Body of pancreas (tissue), 4 donors: ENCODE measurements around the gene ARHGAP20. TPM values are rescaled to one million over a fixed set of nuclear protein-coding genes. Genes with fewer than 3 reads are reported as not detected.

Experiments used
- ATAC-seq: fragments of 150-250 bp; one replicate; pipeline ENCODE4 v1.9.1; 2016
- DNase-seq, 4 donors: peaks; one replicate each; pipeline ENCODE4 v3.0.0-alpha.2; 2019
- H3K27ac ChIP-seq, 4 donors: fragments of 200-600 bp; sonication (generic); 1 replicate in 3 of 4; 2 replicates in 1 of 4; pipeline versions ENCODE4 v1.5.1 to v1.6.1; 2016 to 2019; ENCODE audit warnings: mild to moderate bottlenecking in 1 of 4, mixed read lengths in 1 of 4, moderate library complexity in 1 of 4
- H3K27me3 ChIP-seq, 2 donors: fragments of 200-600 bp; sonication (generic); one replicate each; pipeline ENCODE4 v1.6.0; 2016; ENCODE audit warnings: mild to moderate bottlenecking in 1 of 2
- H3K36me3 ChIP-seq, 2 donors: fragments of 200-600 bp; sonication (generic); replicated peaks in 1 of 2; 2 replicates each; pipeline ENCODE4 v1.5.1; 2016; ENCODE audit warnings: low read depth in 2 of 2; ENCODE audit not compliant: insufficient read depth in 1 of 2
- H3K4me1 ChIP-seq: fragments of 200-600 bp; sonication (generic); one replicate; pipeline ENCODE4 v1.6.0; 2016
- H3K4me3 ChIP-seq, 2 donors: fragments of 200-600 bp; sonication (generic); 1 replicate in 1 of 2; 2 replicates in 1 of 2; pipeline ENCODE4 v1.5.1; 2016 to 2019
- H3K9me3 ChIP-seq, 3 donors: fragments of 200-600 bp; sonication (generic); 1 replicate in 2 of 3; 2 replicates in 1 of 3; pipeline ENCODE4 v1.5.1; 2016
- POLR2A ChIP-seq, 3 donors: fragments of 450-650 bp; IDR thresholded peaks; one replicate each; pipeline ENCODE4 v1.6.1; 2016; ENCODE audit warnings: antibody characterized with exemption in 3 of 3, mild to moderate bottlenecking in 2 of 3
- WGBS, 2 donors: methylation state at CpG; one replicate each; pipeline ENCODE4 v1.1.5; 2017; 5-methylcytosine and 5-hydroxymethylcytosine counted together
- intact Hi-C: fragments of 100-400 bp; cut with DNase I; formaldehyde crosslinking; loops from one replicate; pipeline ENCODE4 v1.15.1; 2023
- total RNA-seq, 2 donors: library from RNA; depleted of rRNA; stranded (reverse); fragments of >200 nt; gene quantifications; one replicate each; pipeline ENCODE4 v1.1.0, GENCODE V29; 2016
- TF ChIP-seq, protein P1 (sequence below), 7 experiments: fragments of 450-650 bp in 4 of 7; fragments of 200-600 bp in 3 of 7; sonication (generic) in 3 of 7; IDR thresholded peaks; one replicate each; pipeline ENCODE4 v1.5.1; 2016 to 2019; ENCODE audit warnings: antibody characterized with exemption in 7 of 7

ARHGAP20 gene
- total RNA-seq, 2 donors from 2014 or later: 0.52 to 1.3 TPM

DNA sequence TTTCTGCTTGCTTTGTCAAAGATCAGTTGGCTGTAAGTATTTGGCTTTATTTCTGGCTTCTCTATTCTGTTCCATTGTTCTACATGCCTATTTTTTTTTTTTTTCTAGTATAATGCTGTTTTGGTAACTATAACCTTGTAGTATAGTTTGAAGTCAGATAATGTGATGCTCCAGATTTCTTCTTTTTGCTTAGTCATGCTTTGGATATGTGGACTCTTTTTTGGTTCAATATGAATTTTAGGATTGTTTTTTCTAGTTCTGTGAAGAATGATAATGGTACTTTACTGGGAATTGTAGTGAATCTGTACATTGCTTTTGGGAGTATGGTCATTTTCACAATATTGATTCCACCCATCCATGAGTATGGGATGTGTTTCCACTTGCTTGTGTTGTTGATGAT lies 37.9 kb upstream of the ARHGAP20 start:
- ATAC-seq (no peak), DNase-seq (no peak)
- Histone ChIP-seq H3K4me1 (no peaks in the 10 kb centered on the region), H3K4me3 (no peak overlapping the region), H3K36me3 (no peaks in the 10 kb centered on the region), H3K27ac (no peak overlapping the region), H3K9me3 (peaks cover 0 to 8% (median 2%) of the 10 kb centered on the region in 3 donors), H3K27me3 (no peaks in the 10 kb centered on the region)
- TF ChIP-seq, protein P1, sequence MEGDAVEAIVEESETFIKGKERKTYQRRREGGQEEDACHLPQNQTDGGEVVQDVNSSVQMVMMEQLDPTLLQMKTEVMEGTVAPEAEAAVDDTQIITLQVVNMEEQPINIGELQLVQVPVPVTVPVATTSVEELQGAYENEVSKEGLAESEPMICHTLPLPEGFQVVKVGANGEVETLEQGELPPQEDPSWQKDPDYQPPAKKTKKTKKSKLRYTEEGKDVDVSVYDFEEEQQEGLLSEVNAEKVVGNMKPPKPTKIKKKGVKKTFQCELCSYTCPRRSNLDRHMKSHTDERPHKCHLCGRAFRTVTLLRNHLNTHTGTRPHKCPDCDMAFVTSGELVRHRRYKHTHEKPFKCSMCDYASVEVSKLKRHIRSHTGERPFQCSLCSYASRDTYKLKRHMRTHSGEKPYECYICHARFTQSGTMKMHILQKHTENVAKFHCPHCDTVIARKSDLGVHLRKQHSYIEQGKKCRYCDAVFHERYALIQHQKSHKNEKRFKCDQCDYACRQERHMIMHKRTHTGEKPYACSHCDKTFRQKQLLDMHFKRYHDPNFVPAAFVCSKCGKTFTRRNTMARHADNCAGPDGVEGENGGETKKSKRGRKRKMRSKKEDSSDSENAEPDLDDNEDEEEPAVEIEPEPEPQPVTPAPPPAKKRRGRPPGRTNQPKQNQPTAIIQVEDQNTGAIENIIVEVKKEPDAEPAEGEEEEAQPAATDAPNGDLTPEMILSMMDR (IDR thresholded peaks at IDR 0.05): no peak
- no peak for TF ChIP-seq POLR2A (IDR thresholded peaks at IDR 0.05)
- intact Hi-C loops: no loop called here

- WGBS, 2 donors: 47 to 51% methylated on average over 4 of the region's 4 CpGs
These were observed 35.3 kb upstream of the ARHGAP20 start for GRCh38 chr11:110747531-110747930.

DNA sequence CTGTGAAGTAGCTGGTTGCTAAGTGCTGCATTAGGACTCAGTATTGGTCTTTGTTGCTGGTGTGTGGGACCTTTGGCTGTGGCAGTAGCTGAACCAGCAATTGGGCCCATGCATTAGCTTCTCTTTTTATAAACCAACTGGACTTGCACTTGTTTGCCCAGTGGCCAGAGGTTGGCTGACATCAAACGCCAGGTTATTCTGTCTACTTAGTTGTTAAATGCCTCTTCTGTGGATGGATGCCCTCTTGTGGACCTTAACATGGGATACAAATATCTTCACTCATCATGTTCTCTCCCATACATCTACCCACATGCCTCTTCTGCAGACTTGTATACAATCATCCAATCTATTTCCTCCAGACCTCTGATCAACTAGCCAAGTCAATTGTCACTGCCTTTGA lies 26.4 kb upstream of the ARHGAP20 start:
- TF ChIP-seq, protein P1 (IDR thresholded peaks at IDR 0.05): no peak
- TF ChIP-seq POLR2A (IDR thresholded peaks at IDR 0.05): no peak
- no peaks in the 10 kb centered on the region for H3K9me3 ChIP-seq
- DNase-seq: no peak
- H3K36me3 ChIP-seq: no peaks in the 10 kb centered on the region
- no peaks in the 10 kb centered on the region for H3K27me3 ChIP-seq
- no peak overlapping the region for H3K4me3 ChIP-seq
- 50 to 65% methylated on average over 1 of the region's 1 CpG for WGBS, 2 donors
- H3K4me1 ChIP-seq: no peaks in the 10 kb centered on the region
- intact Hi-C loops: no loop called here
- no peak for ATAC-seq
- H3K27ac ChIP-seq: no peak overlapping the region

More at GRCh38 chr11:110747531-110747930, 35.3 kb upstream of the ARHGAP20 start:
- ATAC-seq: no peak
- intact Hi-C loops: no loop called here
- H3K4me1 ChIP-seq: no peaks in the 10 kb centered on the region
- DNase-seq: no peak
- no peak for TF ChIP-seq POLR2A (IDR thresholded peaks at IDR 0.05)
- TF ChIP-seq, protein P1 (IDR thresholded peaks at IDR 0.05): no peak
- H3K9me3 ChIP-seq: peaks cover 0 to under 1% (median 0%) of the 10 kb centered on the region in 3 donors
- H3K36me3 ChIP-seq: no peaks in the 10 kb centered on the region
- no peak overlapping the region for H3K27ac ChIP-seq
- no peaks in the 10 kb centered on the region for H3K27me3 ChIP-seq
- no peak overlapping the region for H3K4me3 ChIP-seq

DNA sequence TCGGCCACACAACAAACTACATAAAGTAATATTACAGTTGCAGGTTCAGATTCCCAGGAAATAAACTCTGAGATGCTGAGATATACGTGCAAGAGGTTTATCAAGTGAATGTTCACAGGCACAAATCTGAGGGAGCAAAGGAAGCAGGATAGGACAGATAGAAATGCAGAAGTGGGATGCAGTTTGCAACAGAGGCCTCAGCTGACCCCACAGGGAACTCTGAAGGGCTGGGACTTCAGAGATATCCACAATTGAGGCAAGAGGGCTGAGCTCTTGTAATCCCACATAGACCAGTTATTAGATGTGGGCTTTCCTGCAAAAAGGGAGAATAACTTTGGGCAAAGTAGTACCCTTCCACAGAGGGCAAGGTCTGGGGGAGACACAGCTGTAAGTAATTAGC lies 25.4 kb upstream of the ARHGAP20 start:
- DNase-seq: no peak
- Histone ChIP-seq H3K4me1 (no peaks in the 10 kb centered on the region), H3K27ac (no peak overlapping the region), H3K9me3 (no peaks in the 10 kb centered on the region), H3K4me3 (no peak overlapping the region), H3K36me3 (no peaks in the 10 kb centered on the region), H3K27me3 (no peaks in the 10 kb centered on the region)
- TF ChIP-seq POLR2A (IDR thresholded peaks at IDR 0.05): no peak
- TF ChIP-seq, protein P1 (IDR thresholded peaks at IDR 0.05): no peak
- ATAC-seq: no peak
- intact Hi-C loops: no loop called here
- 66 to 67% methylated on average over 2 of the region's 2 CpGs for WGBS, 2 donors

DNA sequence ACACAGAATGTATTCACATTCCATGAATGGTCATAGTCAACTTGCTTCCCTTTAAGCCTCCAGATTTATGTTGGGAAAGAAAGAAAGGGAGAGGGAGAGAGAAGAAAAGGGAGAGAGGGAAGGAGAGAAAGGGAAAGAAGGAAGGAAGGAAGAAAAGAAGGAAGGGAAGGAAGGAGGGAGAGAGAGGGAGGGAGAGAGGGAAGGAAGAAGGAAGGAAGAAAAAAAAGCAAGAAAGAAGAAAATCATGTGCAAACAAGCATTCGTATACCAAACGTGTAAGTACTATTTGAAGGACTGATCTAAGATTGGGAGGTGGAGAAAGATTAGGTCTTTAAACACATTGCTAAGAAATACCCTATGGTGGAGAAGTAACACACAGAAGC lies 23.9 kb upstream of the ARHGAP20 start:
- DNase-seq: no peak
- TF ChIP-seq POLR2A (IDR thresholded peaks at IDR 0.05): no peak
- TF ChIP-seq, protein P1 (IDR thresholded peaks at IDR 0.05): no peak
- Histone ChIP-seq H3K36me3 (no peaks in the 10 kb centered on the region), H3K4me1 (no peaks in the 10 kb centered on the region), H3K27ac (no peak overlapping the region), H3K4me3 (no peak overlapping the region), H3K27me3 (no peaks in the 10 kb centered on the region), H3K9me3 (no peaks in the 10 kb centered on the region)
- 57 to 61% methylated on average over 2 of the region's 2 CpGs for WGBS, 2 donors
- no peak for ATAC-seq
- intact Hi-C loops: no loop called here
